GM21526 (cell line): ENCODE results near the gene BAG3.

Source experiments
- ATAC-seq: cut with Tn5 transposase; IDR thresholded peaks from one replicate; pipeline ENCODE4 v1.9.1; 2021; ENCODE audit warnings: moderate library complexity; ENCODE audit not compliant: unreplicated experiment, low FRiP score

BAG3 gene

GRCh38 chr10:119725828-119726675 lies 74.9 kb downstream of the BAG3 start, which contains the start of gene INPP5F:
Gene INPP5F (plus strand): TSS chr10:119726050. CDS start chr10:119726263, 213 bp downstream.
- peak; percentile 86 for ATAC-seq

- no peak for ATAC-seq
Measured at GRCh38 chr10:119726676-119727261, 75.6 kb downstream of the BAG3 start.
